GM19467 (cell line): ENCODE measurements around the gene AGBL2.
A peak's percentile ranks its signal among the peaks of the same experiment; 100 is the strongest.
"Not testable (repeated sequence)": the region's sequence is repeated elsewhere in the genome, so short reads cannot be mapped to it uniquely, and the experiment has no call there.

Experiments
- ATAC-seq: cut with Tn5 transposase; IDR thresholded peaks from one replicate; pipeline ENCODE4 v1.9.1; 2021; ENCODE audit warnings: mild to moderate bottlenecking, moderate library complexity; ENCODE audit not compliant: unreplicated experiment

The AGBL2 gene

DNA sequence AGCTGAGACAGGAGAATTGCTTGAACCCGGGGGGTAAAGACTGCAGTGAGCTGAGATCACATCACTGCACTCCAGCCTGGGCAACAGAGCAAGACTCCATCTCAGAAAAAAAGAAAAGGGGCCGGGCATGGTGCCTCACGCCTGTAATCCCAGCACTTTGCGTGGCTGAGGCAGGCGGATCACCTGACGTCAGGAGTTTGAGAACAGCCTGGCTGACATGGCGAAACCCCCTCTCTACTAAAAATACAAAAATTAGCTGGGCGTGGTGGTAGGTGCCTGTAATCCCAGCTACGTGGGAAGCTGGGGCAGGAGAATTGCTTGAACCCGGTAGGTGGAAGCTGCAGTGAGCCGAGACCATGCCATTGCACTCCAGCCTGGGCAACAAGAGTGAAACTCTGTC lies 78.8 kb downstream of the AGBL2 start:
- ATAC-seq, result not testable (repeated sequence)

- ATAC-seq, result no peak
Observed at GRCh38 chr11:47631473-47631872, 83.7 kb downstream of the AGBL2 start.

- no peak for ATAC-seq
Observed at GRCh38 chr11:47628026-47628425, 87.1 kb downstream of the AGBL2 start.

DNA sequence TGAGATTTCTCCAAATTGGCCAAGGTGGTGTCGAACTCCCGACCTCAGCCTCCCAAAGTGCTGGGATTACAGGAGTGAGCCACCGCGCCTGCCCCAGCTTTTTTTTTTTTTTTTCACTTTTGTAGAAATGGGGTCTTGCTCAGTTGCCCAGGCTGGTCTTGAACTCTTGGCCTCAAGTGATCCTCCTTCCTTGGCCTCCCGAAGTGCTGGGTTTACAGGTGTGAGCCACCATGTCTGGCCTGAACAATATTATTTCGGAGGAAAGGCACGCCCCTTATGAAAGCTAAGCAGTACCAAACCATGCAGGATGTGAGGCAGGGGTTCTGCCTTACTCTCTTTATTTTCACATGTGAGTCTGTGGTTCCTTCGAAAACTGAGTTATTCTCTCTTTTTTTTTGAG lies 88.9 kb downstream of the AGBL2 start:
- ATAC-seq, result no peak

- no peak for ATAC-seq
Observed at GRCh38 chr11:47620836-47621378, 94.3 kb downstream of the AGBL2 start.

DNA sequence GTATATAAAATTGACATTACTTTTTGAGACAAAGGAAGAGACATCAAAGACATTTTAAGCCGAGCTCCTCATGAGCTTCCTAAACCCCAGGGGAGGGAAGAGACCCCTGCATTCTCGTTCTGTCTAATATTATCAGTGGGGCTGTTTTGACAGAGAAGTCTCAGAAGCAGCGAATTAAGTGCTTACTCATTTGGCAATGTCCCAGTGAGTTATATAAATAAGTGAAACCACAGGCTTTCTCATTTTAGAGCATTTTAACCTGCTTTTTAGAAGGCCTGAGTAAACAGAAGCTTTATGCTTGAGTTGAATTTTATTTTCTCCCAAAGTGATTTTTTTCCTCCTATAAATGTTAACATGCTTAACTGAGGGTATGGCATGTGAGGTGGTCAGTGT lies 97.8 kb downstream of the AGBL2 start:
- no peak for ATAC-seq

DNA sequence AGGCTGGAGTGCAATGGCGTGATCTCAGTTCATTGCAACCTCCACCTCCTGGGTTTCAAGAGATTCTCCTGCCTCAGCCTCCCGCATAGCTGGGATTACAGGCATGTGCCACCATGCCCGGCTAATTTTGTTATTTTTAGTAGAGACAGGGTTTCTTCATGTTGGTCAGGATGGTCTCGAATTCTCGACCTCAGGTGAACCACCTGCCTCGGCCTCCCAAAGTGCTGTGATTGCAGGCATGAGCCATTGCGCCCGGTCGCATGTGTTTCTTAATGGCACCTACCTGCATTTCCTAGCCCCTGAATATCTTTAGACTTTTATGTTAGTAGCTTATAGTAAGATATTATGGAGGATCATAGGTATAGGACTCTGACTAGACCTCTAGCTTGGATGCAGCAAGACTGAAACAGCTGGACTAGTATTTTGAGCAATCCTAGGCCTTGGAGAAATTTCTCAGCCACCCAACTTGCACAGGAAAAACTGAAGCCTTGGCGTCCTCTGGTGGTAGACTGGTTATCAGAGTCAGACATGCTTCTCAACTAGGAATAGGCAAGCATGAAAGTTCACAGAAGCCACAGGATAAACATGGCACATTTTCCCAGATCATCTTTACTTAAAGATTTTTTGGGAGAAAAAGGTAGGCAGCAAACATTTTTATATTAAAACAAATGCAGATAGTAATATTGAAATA lies 98.3 kb downstream of the AGBL2 start:
- ATAC-seq, result no peak

DNA sequence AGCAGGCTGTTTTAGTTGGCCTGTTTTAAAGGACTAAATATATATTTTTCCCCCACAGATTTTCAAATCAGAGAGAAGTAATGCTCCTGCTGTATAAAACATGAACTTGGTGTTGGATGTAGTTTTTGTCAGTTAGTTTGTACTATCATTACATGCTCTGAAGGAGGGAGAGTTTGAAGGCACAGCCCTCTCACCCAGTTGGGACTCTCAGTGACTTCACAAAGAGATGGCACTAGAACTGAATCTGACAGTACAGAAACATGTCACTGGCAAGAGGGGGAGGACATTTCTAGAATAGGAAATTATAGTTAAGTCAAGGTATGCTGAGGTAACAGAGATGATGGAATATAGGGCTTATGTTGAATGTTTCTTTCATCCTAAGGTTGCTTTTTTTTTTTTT lies 99.9 kb downstream of the AGBL2 start:
- ATAC-seq, result no peak

DNA sequence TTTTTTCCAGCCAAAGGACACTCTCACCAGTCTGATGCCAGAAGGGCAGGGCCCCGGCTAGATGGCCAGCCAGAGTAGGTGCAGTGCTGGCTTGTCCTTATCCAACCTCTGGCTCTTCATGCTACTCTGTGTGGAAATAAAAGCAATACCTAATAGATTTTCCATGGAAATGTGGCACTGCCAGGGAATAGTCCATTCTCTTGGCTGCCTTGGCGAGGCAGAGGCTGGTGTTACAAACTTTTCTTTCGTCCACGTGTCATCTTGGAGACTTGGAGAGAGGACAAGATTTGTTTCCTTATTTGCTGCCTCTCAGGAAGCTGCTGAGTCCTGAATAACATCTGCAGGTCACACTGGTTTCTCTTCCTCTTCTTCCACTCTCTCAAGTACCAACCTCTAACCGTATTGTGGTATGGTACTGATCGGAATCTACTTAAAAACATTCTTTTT lies 103.8 kb downstream of the AGBL2 start:
- ATAC-seq, result peak; percentile 69

DNA sequence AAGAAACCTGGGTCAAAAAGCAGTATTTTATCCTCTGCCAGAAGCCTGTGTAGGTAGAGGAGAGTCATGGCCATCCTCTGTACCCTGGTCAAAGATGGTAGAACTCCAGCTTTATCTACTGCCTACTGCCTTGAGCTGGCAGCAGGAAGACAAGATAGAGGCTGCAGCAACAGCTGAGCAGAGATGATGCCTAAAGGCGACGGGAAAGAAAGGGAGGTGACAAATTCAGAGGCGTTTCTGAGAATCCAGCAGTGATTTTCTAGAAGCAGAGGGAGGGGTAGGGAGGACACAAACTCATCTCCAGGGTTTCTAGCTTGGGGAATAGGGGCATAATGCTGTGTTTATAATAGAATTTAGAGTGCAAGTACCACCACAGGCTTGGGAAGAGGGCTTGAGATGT lies 105.5 kb downstream of the AGBL2 start:
- ATAC-seq, result no peak
